ENCODE measurements around the gene ZDHHC13. TPM values are rescaled to one million over a fixed set of nuclear protein-coding genes. Genes with fewer than 3 reads are reported as not detected.

Gene ZDHHC13
- total and polyA plus RNA-seq, 2 of the 8 experiments (the other 6 are each of a cell fraction or from before 2014, with no cell fraction given): 22.4 to 24.1 TPM

DNA sequence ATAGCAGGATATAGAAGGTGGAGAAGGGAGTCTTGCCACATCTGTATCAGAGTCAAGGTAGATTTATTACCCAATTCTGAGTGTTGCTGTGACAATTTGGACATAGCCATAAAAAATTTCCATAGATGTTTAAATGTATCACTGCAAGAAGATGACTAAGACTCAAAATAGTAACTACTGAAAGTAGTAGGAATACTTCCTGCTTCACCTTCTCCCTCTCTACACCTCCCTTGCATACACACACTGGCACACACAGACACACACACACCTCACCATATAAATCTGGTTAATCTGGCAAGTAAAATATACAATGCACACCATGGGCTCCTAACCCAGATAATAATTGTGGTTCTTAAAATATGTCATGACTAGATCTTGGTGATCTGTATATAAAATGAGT, 5.2 kb upstream of the ZDHHC13 start:
- Histone ChIP-seq H3K14ac (ENCODE audit: insufficient read length) (no peak overlapping the region), H3K23ac (ENCODE audit: insufficient read length) (no peak overlapping the region), H2AFZ (ENCODE audit: low read length) (no peak overlapping the region), H3K79me1 (ENCODE audit: low read depth, low read length) (no peaks in the 10 kb centered on the region), H2BK20ac (ENCODE audit: low read length) (no peak overlapping the region), H2BK120ac (replicated peaks; ENCODE audit: low read depth, low read length) (no peak overlapping the region), H3K4me3 (ENCODE audit: extremely low read depth in 1 of 4, insufficient read depth in 2 of 4, low read depth in 3 of 4, low read length in 4 of 4) (no peak overlapping the region), H3K4me1 (replicated peaks in 1 of 4; ENCODE audit: control insufficient read depth in 3 of 4, insufficient read depth in 4 of 4, low read length in 3 of 4) (peaks cover 0 to 4% (median under 1%) of the 10 kb centered on the region in 4 experiments; a peak in 4 of 7 replicates), H2AK5ac (ENCODE audit: low read depth, low read length) (no peak overlapping the region), H3K23me2 (ENCODE audit: low read depth, low read length) (no peaks in the 10 kb centered on the region; the same call in 1 of the 2 replicates), H3K27ac (ENCODE audit: low read depth, low read length) (no peak overlapping the region), H3K27me3 (replicated peaks in 1 of 4; ENCODE audit: control insufficient read depth in 3 of 4, extremely low read depth in 1 of 4, insufficient read depth in 3 of 4, low read length in 3 of 4) (no peaks in the 10 kb centered on the region), H4K8ac (ENCODE audit: extremely low read depth, insufficient read depth, low read length) (no peak overlapping the region), H3K9ac (replicated peaks in 1 of 4; ENCODE audit: extremely low read depth in 1 of 4, low read depth in 3 of 4, low read length in 3 of 4) (no peak overlapping the region), H2BK5ac (ENCODE audit: low read depth, low read length) (no peak overlapping the region), H2BK12ac (ENCODE audit: low read depth, low read length) (no peak overlapping the region), H3K18ac (ENCODE audit: extremely low read depth, low read length) (no peak overlapping the region), H2BK15ac (ENCODE audit: low read length) (no peak overlapping the region), H3K4ac (replicated peaks; ENCODE audit: insufficient read length, low read depth, low read length) (no peak overlapping the region), H3K56ac (replicated peaks; ENCODE audit: insufficient read length, low read depth, low read length) (no peak overlapping the region), H3K9me3 (ENCODE audit: insufficient read depth in 2 of 2, low read depth in 1 of 2, low read length in 1 of 2) (no peaks in the 10 kb centered on the region), H4K20me1 (replicated peaks in 1 of 2; ENCODE audit: control insufficient read depth in 1 of 2, insufficient read depth in 2 of 2, low read length in 2 of 2) (no peaks in the 10 kb centered on the region), H3K4me2 (ENCODE audit: insufficient read depth in 1 of 2, low read depth in 2 of 2, low read length in 2 of 2) (no peak overlapping the region), H4K5ac (ENCODE audit: insufficient read length, low read depth, low read length) (no peak overlapping the region), H4K91ac (replicated peaks; ENCODE audit: insufficient read length, low read length) (no peak overlapping the region), H3K36me3 (ENCODE audit: control insufficient read depth in 2 of 4, insufficient read depth in 4 of 4, low read length in 3 of 4) (no peaks in the 10 kb centered on the region), H3K79me2 (ENCODE audit: control insufficient read depth in 1 of 2, insufficient read depth in 2 of 2, low read length in 2 of 2) (no peaks in the 10 kb centered on the region)
- POLR2A ChIA-PET (ENCODE audit: partially characterized antibody): no interaction called here
- CTCF ChIA-PET (ENCODE audit: partially characterized antibody): interaction anchor here (1.0 kb wide), 1 partner anchor 35 kb away, joined by 4 read pairs; no protein-coding TSS in a partner anchor
- no peak for TF ChIP-seq SP1 (IDR thresholded peaks at IDR 0.05; ENCODE audit: low read depth, low read length)
- no peak for TF ChIP-seq CTBP2 (IDR thresholded peaks at IDR 0.05; ENCODE audit: borderline replicate concordance, insufficient read depth, insufficient read length, low read length)
- no peak for TF ChIP-seq PHF8 (conservative IDR thresholded peaks at IDR 0.05; ENCODE audit: low read depth, low read length)
- no peak for TF ChIP-seq SP2 (IDR thresholded peaks at IDR 0.05; ENCODE audit: low read length)
- TF ChIP-seq NRF1 (IDR thresholded peaks at IDR 0.05; ENCODE audit: low read depth, low read length): no peak
- no peak for TF ChIP-seq ASH2L (IDR thresholded peaks at IDR 0.05; ENCODE audit: low read length)
- no peak for TF ChIP-seq SIX5 (IDR thresholded peaks at IDR 0.05; ENCODE audit: low read depth, low read length)
- no peak for FAIRE-seq
- no peak for DNase-seq (ENCODE audit: low read depth in 1 of 2, low spot score in 2 of 2)
